B cell (primary cell): ENCODE measurements around the gene MOSPD3. TPM values are rescaled to one million over a fixed set of nuclear protein-coding genes. Genes with fewer than 3 reads are reported as not detected.

Experiments
- ATAC-seq: fragments of 200-7000 bp; cut with Tn5 transposase; one replicate; pipeline ENCODE4 v1.10.0; 2021; ENCODE audit warnings: low read depth, mild to moderate bottlenecking, moderate number of reproducible peaks, moderate library complexity
- CTCF ChIA-PET: fragments of 350-600 bp; sonication (Branson Sonifier 250); formaldehyde crosslinking; loops from one replicate; lab custom pipeline; 2021; ENCODE audit warnings: antibody characterized with exemption, inconsistent platforms; lab: Charles Lee
- POLR2A ChIA-PET: fragments of 350-600 bp; sonication (Branson Sonifier 250); formaldehyde crosslinking; loops from one replicate; lab custom pipeline; 2021; ENCODE audit warnings: antibody characterized with exemption; lab: Charles Lee
- DNase-seq: peaks from one replicate; pipeline ENCODE4 v3.0.0; 2013
- H2AFZ ChIP-seq: 2 replicates; pipeline ENCODE4 v1.6.1; 2012; ENCODE audit warnings: mild to moderate bottlenecking, low read depth, low read length; ENCODE audit not compliant: insufficient read depth, poor library complexity, severe bottlenecking
- H3K27ac ChIP-seq, 2 donors: 1 replicate in 1 of 2; 2 replicates in 1 of 2; pipeline ENCODE4 v1.5.1; 2012 to 2013; ENCODE audit warnings: low read length in 2 of 2, mild to moderate bottlenecking in 2 of 2, moderate library complexity in 1 of 2
- H3K27me3 ChIP-seq, 4 experiments: fragments of 200-600 bp in 1 of 4; sonication (generic) in 1 of 4; replicated peaks in 1 of 4; 1 replicate in 2 of 4; 2 replicates in 2 of 4; pipeline versions ENCODE4 v1.6.1 to v1.7.0; 2013 to 2016; ENCODE audit warnings: low read length in 3 of 4, mild to moderate bottlenecking in 2 of 4, mixed read lengths in 1 of 4, moderate library complexity in 1 of 4; ENCODE audit not compliant: insufficient read depth in 4 of 4, control insufficient read depth in 3 of 4; ENCODE audit errors: control extremely low read depth in 1 of 4
- H3K36me3 ChIP-seq, 2 experiments: replicated peaks in 1 of 2; 1 replicate in 1 of 2; 2 replicates in 1 of 2; pipeline versions ENCODE4 v1.6.1 to v1.7.1; 2013; ENCODE audit warnings: low read length in 1 of 2; ENCODE audit not compliant: insufficient read depth in 2 of 2, control insufficient read depth in 1 of 2; ENCODE audit errors: control extremely low read depth in 1 of 2, extremely low read depth in 1 of 2
- H3K4me1 ChIP-seq, 2 donors: fragments of 200-600 bp in 1 of 2; sonication (generic) in 1 of 2; 1 replicate in 1 of 2; 2 replicates in 1 of 2; pipeline versions ENCODE4 v1.5.1 to v1.6.1; 2013 to 2017; ENCODE audit warnings: low read length in 2 of 2; ENCODE audit not compliant: control insufficient read depth in 2 of 2, insufficient read depth in 2 of 2
- H3K4me2 ChIP-seq: replicated peaks from 2 replicates; pipeline ENCODE3; 2012; ENCODE audit warnings: mild to moderate bottlenecking, low read depth, low read length; ENCODE audit not compliant: poor library complexity, severe bottlenecking
- H3K4me3 ChIP-seq, 5 experiments: fragments of 200-600 bp in 1 of 5; sonication (generic) in 1 of 5; 1 replicate in 3 of 5; 2 replicates in 2 of 5; pipeline versions ENCODE4 v1.5.1 to v1.7.0; 2011 to 2016; ENCODE audit warnings: low read length in 4 of 5, mild to moderate bottlenecking in 4 of 5, low read depth in 2 of 5, control low read depth in 1 of 5, moderate library complexity in 1 of 5; ENCODE audit not compliant: insufficient read depth in 1 of 5; ENCODE audit errors: control extremely low read depth in 1 of 5, extremely low read depth in 1 of 5
- H3K79me2 ChIP-seq: fragments of 200-600 bp; sonication (generic); one replicate; pipeline ENCODE4 v1.6.0; 2016; ENCODE audit warnings: low read length; ENCODE audit not compliant: control insufficient read depth, insufficient read depth
- H3K9ac ChIP-seq: fragments of 200-600 bp; sonication (generic); 2 replicates; pipeline ENCODE4 v1.6.1; 2017; ENCODE audit warnings: mild to moderate bottlenecking, low read length, moderate library complexity
- H3K9me3 ChIP-seq, 3 donors: one replicate each; pipeline versions ENCODE4 v1.6.1 to v1.7.1; 2013; ENCODE audit warnings: low read length in 2 of 3; ENCODE audit not compliant: control insufficient read depth in 2 of 3, insufficient read depth in 1 of 3; ENCODE audit errors: control extremely low read depth in 1 of 3
- H4K20me1 ChIP-seq: 2 replicates; pipeline ENCODE4 v1.6.0; 2012; ENCODE audit warnings: mild to moderate bottlenecking, low read length; ENCODE audit not compliant: insufficient read depth, control insufficient read depth, poor library complexity, severe bottlenecking
- H3K27ac Mint-ChIP-seq: one replicate; pipeline ENCODE4 v1.8.0; 2021; ENCODE audit warnings: mixed read lengths
- H3K27me3 Mint-ChIP-seq: one replicate; pipeline ENCODE4 v1.8.0; 2021; ENCODE audit warnings: mixed read lengths
- H3K4me1 Mint-ChIP-seq: one replicate; pipeline ENCODE4 v1.8.0; 2021; ENCODE audit warnings: mixed read lengths
- H3K4me3 Mint-ChIP-seq: one replicate; pipeline ENCODE4 v1.8.0; 2021; ENCODE audit warnings: mixed read lengths
- H3K9me3 Mint-ChIP-seq: one replicate; pipeline ENCODE4 v1.8.0; 2022; ENCODE audit warnings: mixed read lengths; ENCODE audit not compliant: insufficient read depth
- CTCF ChIP-seq: fragments of 200-600 bp; IDR thresholded peaks from one replicate; pipeline ENCODE4 v1.8.0; 2022; ENCODE audit warnings: antibody characterized with exemption, mild to moderate bottlenecking
- EZH2 ChIP-seq: IDR thresholded peaks from 2 replicates; pipeline ENCODE4 v1.6.1; 2012; ENCODE audit warnings: borderline replicate concordance, low read depth, mild to moderate bottlenecking, moderate library complexity, low read length; ENCODE audit not compliant: insufficient read depth, poor library complexity, severe bottlenecking
- WGBS: methylation state at CpG from one replicate; pipeline ENCODE4 v1.1.5; 2013; ENCODE audit warnings: missing lambda C conversion rate; ENCODE audit not compliant: insufficient coverage; 5-methylcytosine and 5-hydroxymethylcytosine counted together
- intact Hi-C: fragments of 100-400 bp; cut with micrococcal nuclease; formaldehyde crosslinking; loops from one replicate; pipeline ENCODE4 v1.10.0; 2022
- polyA plus RNA-seq: library from polyadenylated mRNA; depleted of rRNA; stranded (reverse); fragments of >200 nt; gene quantifications from 2 replicates; pipeline ENCODE4 v1.2.3, GENCODE V29; 2012
- total RNA-seq, 2 donors: library from RNA; stranded (reverse); fragments of 120-200 nt in 1 of 2; gene quantifications; 1 replicate in 1 of 2; 2 replicates in 1 of 2; pipeline versions ENCODE4 v1.2.3 to v1.2.4, GENCODE V29; 2013 to 2022

MOSPD3 gene
- total and polyA plus RNA-seq, 2 donors (not counting 1 experiment from before 2014, with no cell fraction given), result 18.8 to 19.2 TPM

- H3K27ac ChIP-seq, result no peak within 1 kb of the TSS
- H3K9me3 ChIP-seq, result no peaks in the 10 kb centered on the region
- H3K4me3 Mint-ChIP-seq, result no peak within 1 kb of the TSS
- H3K27me3 ChIP-seq, result no peaks in the 10 kb centered on the region
- peaks cover 0 to 48% of the 10 kb centered on the region in 2 experiments for H3K36me3 ChIP-seq
- intact Hi-C loops, result no loop called here
- no peak within 1 kb of the TSS for H3K27ac Mint-ChIP-seq
- H3K79me2 ChIP-seq, result peaks cover 15% of the 10 kb centered on the region
- H3K4me2 ChIP-seq, result no peak within 1 kb of the TSS
- no peak within 1 kb of the TSS for H2AFZ ChIP-seq
- peaks cover 65% of the 10 kb centered on the region for H4K20me1 ChIP-seq
- ChIA-PET CTCF (no interaction called here), POLR2A (no interaction called here)
- no peak within 1 kb of the TSS for H3K4me3 ChIP-seq
- peaks cover 21% of the 10 kb centered on the region for H3K4me1 Mint-ChIP-seq
- ATAC-seq (no peak), DNase-seq (no peak)
- no peak for TF ChIP-seq EZH2
- no peak for TF ChIP-seq CTCF
- WGBS, result 96% methylated on average over 65 of the region's 70 CpGs
- no peak within 1 kb of the TSS for H3K9ac ChIP-seq
- no peaks in the 10 kb centered on the region for H3K9me3 Mint-ChIP-seq
- H3K4me1 ChIP-seq, result peaks cover 22 to 30% of the 10 kb centered on the region in 2 donors
- H3K27me3 Mint-ChIP-seq, result no peaks in the 10 kb centered on the region
Observed at GRCh38 chr7:100573691-100574361, 38.5 kb upstream of the MOSPD3 start, which contains the start of gene SAP25. TSS of gene SAP25 (minus strand) at chr7:100573900. CDS start at chr7:100573742, 158 bp downstream.
